WI38 (cell line): ENCODE measurements around the gene LHPP.

ENCODE experiments used
- H3K4me3 ChIP-seq: 2 replicates; pipeline ENCODE4 v1.5.1; 2011; ENCODE audit warnings: low read depth, mild to moderate bottlenecking, control low read depth, low read length
- TF ChIP-seq, protein P1 (sequence below): IDR thresholded peaks from 2 replicates; pipeline ENCODE4 v1.5.1; 2012; ENCODE audit warnings: low read depth, mild to moderate bottlenecking, control low read depth, low read length

The LHPP gene, protein sequence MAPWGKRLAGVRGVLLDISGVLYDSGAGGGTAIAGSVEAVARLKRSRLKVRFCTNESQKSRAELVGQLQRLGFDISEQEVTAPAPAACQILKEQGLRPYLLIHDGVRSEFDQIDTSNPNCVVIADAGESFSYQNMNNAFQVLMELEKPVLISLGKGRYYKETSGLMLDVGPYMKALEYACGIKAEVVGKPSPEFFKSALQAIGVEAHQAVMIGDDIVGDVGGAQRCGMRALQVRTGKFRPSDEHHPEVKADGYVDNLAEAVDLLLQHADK

DNA sequence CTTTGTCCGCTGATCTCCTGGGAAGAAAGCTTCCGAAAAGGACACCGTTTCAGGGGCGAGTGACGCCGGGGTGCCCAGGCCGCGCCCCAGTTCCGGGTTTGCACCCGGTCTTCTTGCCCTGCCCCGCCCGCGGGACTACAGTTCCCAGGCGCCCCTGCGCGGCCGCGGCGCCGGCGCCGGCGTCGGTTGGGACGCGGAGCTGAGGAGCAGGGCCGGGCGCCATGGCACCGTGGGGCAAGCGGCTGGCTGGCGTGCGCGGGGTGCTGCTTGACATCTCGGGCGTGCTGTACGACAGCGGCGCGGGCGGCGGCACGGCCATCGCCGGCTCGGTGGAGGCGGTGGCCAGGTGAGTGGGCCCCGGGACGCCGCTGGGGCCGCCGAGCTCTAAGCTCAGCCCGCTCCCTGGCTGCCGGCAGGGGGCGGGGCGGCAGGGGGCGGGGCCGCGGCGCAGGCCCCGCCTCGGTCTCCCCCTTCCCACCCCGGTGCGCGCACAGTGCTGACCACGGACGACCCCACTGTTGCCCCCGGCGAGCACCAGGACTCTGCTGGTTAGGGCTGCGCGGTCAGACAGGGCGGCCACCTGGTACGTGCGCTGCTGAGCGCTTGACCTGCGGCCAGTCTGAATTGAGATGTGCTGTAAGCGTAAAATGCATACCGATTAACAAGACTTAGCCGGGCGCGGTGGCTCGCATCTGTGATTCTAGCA is at the start of gene LHPP:
Gene LHPP (plus strand): TSS at position 182 of the 706 bp plus-strand sequence. CDS start 40 bp downstream, at position 222.
- peak within 1 kb of the TSS; percentile 63 for H3K4me3 ChIP-seq
- TF ChIP-seq, protein P1, sequence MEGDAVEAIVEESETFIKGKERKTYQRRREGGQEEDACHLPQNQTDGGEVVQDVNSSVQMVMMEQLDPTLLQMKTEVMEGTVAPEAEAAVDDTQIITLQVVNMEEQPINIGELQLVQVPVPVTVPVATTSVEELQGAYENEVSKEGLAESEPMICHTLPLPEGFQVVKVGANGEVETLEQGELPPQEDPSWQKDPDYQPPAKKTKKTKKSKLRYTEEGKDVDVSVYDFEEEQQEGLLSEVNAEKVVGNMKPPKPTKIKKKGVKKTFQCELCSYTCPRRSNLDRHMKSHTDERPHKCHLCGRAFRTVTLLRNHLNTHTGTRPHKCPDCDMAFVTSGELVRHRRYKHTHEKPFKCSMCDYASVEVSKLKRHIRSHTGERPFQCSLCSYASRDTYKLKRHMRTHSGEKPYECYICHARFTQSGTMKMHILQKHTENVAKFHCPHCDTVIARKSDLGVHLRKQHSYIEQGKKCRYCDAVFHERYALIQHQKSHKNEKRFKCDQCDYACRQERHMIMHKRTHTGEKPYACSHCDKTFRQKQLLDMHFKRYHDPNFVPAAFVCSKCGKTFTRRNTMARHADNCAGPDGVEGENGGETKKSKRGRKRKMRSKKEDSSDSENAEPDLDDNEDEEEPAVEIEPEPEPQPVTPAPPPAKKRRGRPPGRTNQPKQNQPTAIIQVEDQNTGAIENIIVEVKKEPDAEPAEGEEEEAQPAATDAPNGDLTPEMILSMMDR, result no peak

DNA sequence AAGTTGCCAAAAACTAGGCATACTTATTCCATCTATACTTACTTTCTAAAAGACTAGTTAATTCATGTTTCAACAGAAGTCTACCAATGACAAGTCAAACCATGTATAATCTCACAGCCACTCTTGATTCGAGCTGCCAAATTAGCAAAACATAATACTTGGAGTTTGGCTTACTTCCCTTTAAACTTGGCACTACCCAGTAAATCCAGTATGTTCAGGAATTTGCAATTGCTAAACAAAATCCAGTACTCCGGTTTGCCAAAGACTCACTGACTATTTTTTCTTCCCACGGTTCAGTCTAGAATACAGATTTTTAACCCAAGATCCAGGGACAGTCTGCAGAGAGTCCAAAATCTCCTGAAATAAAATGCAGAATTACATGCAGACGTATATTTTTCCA is 47.5 kb upstream of the LHPP start:
- TF ChIP-seq, protein P1, result no peak
- H3K4me3 ChIP-seq, result no peak overlapping the region

DNA sequence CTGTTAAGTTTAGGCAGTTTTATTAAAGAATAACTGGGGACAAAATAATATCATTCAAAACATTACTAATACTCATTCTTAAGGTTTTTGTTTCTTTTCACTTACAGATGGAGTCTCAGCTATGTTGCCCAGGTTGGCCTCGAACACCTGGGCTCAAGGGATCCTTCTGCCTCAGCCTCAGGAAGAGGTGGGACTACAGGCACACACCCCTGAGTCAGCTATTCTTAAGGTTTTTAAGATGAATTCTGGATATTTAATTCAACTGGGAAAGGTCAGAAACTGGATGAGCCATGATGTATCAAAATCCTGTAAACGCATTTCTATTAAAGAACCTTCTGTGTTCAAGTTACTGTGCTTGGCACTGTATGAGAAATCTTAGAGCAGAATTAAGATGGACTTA is 46.4 kb upstream of the LHPP start:
- TF ChIP-seq, protein P1, result no peak
- no peak overlapping the region for H3K4me3 ChIP-seq

DNA sequence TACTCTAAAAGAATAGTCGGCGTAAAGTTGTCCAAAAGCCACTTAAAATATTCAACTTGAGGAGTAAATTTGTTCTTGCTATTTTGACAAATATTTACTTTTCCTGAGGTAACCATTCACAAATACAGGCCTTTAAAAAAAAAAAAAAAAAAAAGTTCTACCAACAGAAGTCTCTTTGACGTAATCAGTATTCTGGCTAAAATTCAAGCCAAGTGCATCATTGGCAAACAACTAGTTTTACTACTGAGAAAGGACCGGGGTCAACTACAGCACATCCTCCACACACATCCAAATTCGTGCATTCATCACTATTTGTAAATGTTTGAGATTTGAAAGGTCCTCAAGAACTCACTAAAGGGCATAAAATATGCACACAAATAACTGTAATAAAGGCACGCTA is 44.9 kb upstream of the LHPP start:
- no peak overlapping the region for H3K4me3 ChIP-seq
- TF ChIP-seq, protein P1, result no peak

DNA sequence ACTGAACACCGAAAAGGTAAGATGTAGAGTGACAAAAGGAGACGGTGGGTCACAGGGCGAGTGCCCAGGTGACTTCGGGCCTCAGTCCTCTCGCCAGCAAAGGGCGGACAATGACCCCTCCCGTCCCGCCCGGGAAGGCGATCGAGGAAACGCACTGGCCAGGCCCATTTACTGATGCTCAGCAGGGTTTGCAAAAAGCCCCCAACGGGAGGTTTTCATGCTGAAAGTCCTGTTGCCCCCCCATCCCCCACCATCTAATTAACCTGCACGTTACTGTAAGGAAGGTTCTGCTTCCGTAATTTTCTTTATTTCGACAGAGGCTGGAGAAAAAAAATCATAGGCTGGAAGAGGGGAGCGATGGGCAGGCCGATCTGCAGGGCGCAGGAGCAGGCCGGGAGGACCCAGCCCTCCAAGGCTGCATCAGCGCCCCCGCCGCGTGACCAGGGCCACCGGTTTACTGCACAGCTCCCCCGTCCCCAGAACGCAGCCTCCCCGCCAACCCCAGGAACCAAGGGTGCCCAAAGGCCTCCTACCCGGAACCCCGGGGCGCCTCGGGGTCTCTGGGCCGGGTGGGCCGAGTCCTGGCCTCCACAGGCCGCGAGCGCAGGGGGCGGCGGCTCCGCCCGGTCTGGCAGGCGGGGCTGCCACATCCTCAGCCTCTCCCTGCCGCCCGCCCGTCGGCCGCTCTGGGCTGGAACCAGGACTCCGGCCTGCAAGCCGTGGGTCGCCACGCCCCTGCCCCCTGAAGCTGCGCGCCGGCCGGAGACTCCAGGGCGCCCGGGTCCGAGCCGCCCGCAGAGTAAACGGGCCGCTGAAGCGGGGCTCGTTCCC is 43.5 kb upstream of the LHPP start:
- H3K4me3 ChIP-seq, result peak overlapping the region; percentile 79
- TF ChIP-seq, protein P1, result no peak

DNA sequence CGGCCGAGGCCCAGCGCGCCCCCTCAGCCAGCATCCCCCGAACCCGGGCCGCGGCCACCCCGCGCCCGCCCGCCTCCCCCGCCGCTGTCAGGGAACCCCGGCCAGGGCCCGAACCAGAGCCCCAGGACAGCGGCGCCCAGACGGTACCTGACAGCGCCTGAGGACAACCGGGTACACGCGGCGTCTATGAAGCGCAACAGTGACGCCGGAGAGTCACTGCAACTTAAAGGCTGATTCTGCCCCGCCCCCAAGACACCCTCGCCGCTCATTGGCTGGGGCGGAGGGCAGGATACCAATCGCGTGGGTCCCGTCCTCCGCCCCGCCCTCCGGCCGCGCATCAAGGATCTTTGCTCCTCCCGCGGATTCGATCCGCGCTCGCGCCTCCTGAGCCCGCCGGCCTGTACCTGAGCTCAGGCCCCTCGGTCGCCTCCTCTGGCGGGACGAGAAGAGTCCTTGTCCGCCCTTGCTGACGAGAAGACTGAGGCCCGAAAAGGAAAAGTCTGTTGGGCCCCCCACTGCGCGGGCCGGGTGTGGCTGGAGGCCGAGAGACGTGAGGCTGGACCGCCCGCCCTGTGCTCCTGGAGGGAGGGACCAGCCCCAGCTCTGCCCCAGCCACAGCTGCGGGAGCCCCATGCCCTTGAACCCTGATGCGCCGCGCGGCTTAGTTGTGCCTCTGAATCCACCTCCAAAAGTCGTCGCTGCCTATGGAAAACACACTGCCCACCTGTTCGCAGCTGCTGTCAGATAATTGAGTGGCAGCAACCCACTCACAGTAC is 42.7 kb upstream of the LHPP start, which contains the start of gene OAT:
Gene OAT (minus strand): TSS at position 198 of the 776 bp plus-strand sequence. CDS start 6,752 bp downstream, outside the sequence.
- H3K4me3 ChIP-seq, result peak within 1 kb of the TSS; percentile 79
- TF ChIP-seq, protein P1, result no peak
